BLaER1 treated with 17β-estradiol and CSF1 and Interleukin-3, amounts not matched to agents 10 nM and 100 nM (cell line): ENCODE results near the gene DEPDC5.

Experiments used
- H3K27ac ChIP-seq, 11 experiments: shearing (Covaris generic); formaldehyde crosslinking; 2 replicates each; pipeline ENCODE4 v1.8.1; 2022
- H3K27me3 ChIP-seq, 11 experiments: shearing (Covaris generic); formaldehyde crosslinking; 2 replicates each; pipeline ENCODE4 v1.8.1; 2022
- H3K36me3 ChIP-seq, 11 experiments: shearing (Covaris generic); formaldehyde crosslinking; 2 replicates each; pipeline ENCODE4 v1.8.1; 2022
- H3K4me1 ChIP-seq, 10 experiments: shearing (Covaris generic); formaldehyde crosslinking; 2 replicates each; pipeline ENCODE4 v1.8.1; 2022
- H3K4me2 ChIP-seq, 11 experiments: shearing (Covaris generic); formaldehyde crosslinking; 2 replicates each; pipeline ENCODE4 v1.8.1; 2022
- H3K4me3 ChIP-seq, 10 experiments: shearing (Covaris generic); formaldehyde crosslinking; 2 replicates each; pipeline ENCODE4 v1.8.1; 2022
- H3K9ac ChIP-seq, 11 experiments: shearing (Covaris generic); formaldehyde crosslinking; 2 replicates each; pipeline ENCODE4 v1.8.1; 2022
- H3K9me3 ChIP-seq, 11 experiments: shearing (Covaris generic); formaldehyde crosslinking; replicated peaks in 1 of 11; 2 replicates each; pipeline ENCODE4 v1.8.1; 2022
- H4K20me1 ChIP-seq, 11 experiments: shearing (Covaris generic); formaldehyde crosslinking; 2 replicates each; pipeline ENCODE4 v1.8.1; 2022
- Cebpa-rat ChIP-seq, 11 experiments: shearing (Covaris generic); IDR thresholded peaks; 2 replicates each; pipeline ENCODE4 v1.8.1; 2022

Gene DEPDC5

GRCh38 chr22:31876156-31876920 is 122.5 kb downstream of the DEPDC5 start:
- peaks cover 61 to 97% (median 79%) of the 10 kb centered on the region in 11 experiments for H3K36me3 ChIP-seq
- peaks cover 13 to 24% (median 19%) of the 10 kb centered on the region in 10 experiments for H3K4me1 ChIP-seq
- H3K27me3 ChIP-seq: no peaks in the 10 kb centered on the region
- H3K9me3 ChIP-seq: no peaks in the 10 kb centered on the region
- TF ChIP-seq Cebpa-rat (IDR thresholded peaks at IDR 0.05): no peak
- H4K20me1 ChIP-seq: peaks cover 0 to 4% (median 0%) of the 10 kb centered on the region in 11 experiments; a peak in 3 of 22 replicates
- H3K4me2 ChIP-seq: peak overlapping the region; percentile 27 to 87 (median 67); a peak in 20 of 22 replicates
- H3K9ac ChIP-seq: peak overlapping the region in 6 of 11 experiments; percentile 1 to 52 (median 22); a peak in 6 of 22 replicates
- no peak overlapping the region for H3K4me3 ChIP-seq
- peak overlapping the region in 5 of 11 experiments; percentile 29 to 57 (median 37); a peak in 7 of 22 replicates for H3K27ac ChIP-seq

GRCh38 chr22:31879585-31879984 is 125.8 kb downstream of the DEPDC5 start:
- no peak overlapping the region for H3K27ac ChIP-seq
- no peaks in the 10 kb centered on the region; a peak in 1 of 22 replicates for H4K20me1 ChIP-seq
- peaks cover 9 to 41% (median 31%) of the 10 kb centered on the region in 10 experiments for H3K4me1 ChIP-seq
- H3K27me3 ChIP-seq: no peaks in the 10 kb centered on the region
- no peaks in the 10 kb centered on the region for H3K9me3 ChIP-seq
- peaks cover 36 to 96% (median 67%) of the 10 kb centered on the region in 11 experiments for H3K36me3 ChIP-seq
- no peak for TF ChIP-seq Cebpa-rat (IDR thresholded peaks at IDR 0.05)
- no peak overlapping the region for H3K9ac ChIP-seq
- no peak overlapping the region for H3K4me2 ChIP-seq
- no peak overlapping the region for H3K4me3 ChIP-seq

DNA sequence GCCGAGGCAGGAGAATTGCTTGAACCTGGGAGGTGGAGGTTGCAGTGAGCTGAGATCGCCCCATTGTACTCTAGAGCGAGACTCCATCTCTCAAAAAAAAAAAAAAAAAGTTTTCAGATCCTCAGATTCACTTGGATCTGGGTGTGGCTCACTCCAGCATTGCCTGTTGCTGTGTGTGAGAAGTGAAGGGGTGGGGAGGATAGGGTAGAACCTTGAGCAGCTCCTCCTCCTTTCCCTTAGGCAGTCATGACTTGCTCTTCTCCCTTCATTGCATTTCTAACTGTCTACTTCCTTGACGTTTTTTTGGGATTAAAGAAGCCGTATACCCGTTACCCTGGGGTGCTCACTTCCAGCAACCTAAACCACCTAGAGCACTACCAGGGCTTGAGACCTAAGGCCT is 127.4 kb downstream of the DEPDC5 start:
- H4K20me1 ChIP-seq: no peaks in the 10 kb centered on the region; a peak in 1 of 22 replicates
- H3K36me3 ChIP-seq: peaks cover 33 to 99% (median 69%) of the 10 kb centered on the region in 11 experiments
- H3K4me1 ChIP-seq: peaks cover 2 to 32% (median 21%) of the 10 kb centered on the region in 10 experiments
- no peak overlapping the region for H3K4me2 ChIP-seq
- H3K4me3 ChIP-seq: no peak overlapping the region
- no peaks in the 10 kb centered on the region for H3K9me3 ChIP-seq
- TF ChIP-seq Cebpa-rat (IDR thresholded peaks at IDR 0.05): no peak
- H3K9ac ChIP-seq: no peak overlapping the region
- no peaks in the 10 kb centered on the region for H3K27me3 ChIP-seq
- no peak overlapping the region for H3K27ac ChIP-seq

DNA sequence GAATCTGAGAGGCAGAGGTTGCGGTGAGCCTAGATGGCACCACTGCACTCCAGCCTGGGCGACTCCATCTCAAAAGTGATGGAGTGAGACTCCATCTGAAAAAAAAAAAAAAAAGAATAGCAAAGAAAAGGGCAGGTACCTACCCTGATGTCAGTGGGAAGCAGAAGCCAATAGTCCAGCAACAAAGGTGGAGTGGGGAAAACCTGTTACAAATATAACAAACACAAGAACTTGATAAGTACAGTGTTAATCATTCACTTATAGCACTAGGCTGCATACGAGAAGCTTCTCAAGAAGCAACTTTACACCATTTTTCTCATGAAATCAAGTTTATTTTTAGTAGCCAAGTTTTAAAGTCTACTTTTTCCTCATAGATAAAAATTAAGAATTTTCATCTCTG is 128.0 kb downstream of the DEPDC5 start:
- Histone ChIP-seq H3K36me3 (peaks cover 39 to 99% (median 70%) of the 10 kb centered on the region in 11 experiments), H4K20me1 (no peaks in the 10 kb centered on the region; a peak in 1 of 22 replicates), H3K9ac (no peak overlapping the region), H3K4me3 (no peak overlapping the region), H3K4me2 (no peak overlapping the region), H3K27me3 (no peaks in the 10 kb centered on the region), H3K9me3 (no peaks in the 10 kb centered on the region), H3K4me1 (peaks cover 0 to 26% (median 14%) of the 10 kb centered on the region in 10 experiments; a peak in 17 of 20 replicates), H3K27ac (no peak overlapping the region)
- TF ChIP-seq Cebpa-rat (IDR thresholded peaks at IDR 0.05): no peak

- Histone ChIP-seq H4K20me1 (no peaks in the 10 kb centered on the region; a peak in 1 of 22 replicates), H3K27ac (no peak overlapping the region; a peak in 1 of 22 replicates)
- no peak for TF ChIP-seq Cebpa-rat (IDR thresholded peaks at IDR 0.05)
Observed at GRCh38 chr22:31882971-31883370, 129.2 kb downstream of the DEPDC5 start.

GRCh38 chr22:31883989-31884388 is 130.2 kb downstream of the DEPDC5 start:
- H3K4me2 ChIP-seq: no peak overlapping the region
- peaks cover 38 to 99% (median 71%) of the 10 kb centered on the region in 11 experiments for H3K36me3 ChIP-seq
- H4K20me1 ChIP-seq: no peaks in the 10 kb centered on the region; a peak in 1 of 22 replicates
- H3K27me3 ChIP-seq: no peaks in the 10 kb centered on the region
- no peak overlapping the region for H3K4me3 ChIP-seq
- H3K4me1 ChIP-seq: peaks cover 0 to 23% (median 11%) of the 10 kb centered on the region in 10 experiments; a peak in 15 of 20 replicates
- H3K9me3 ChIP-seq: no peaks in the 10 kb centered on the region
- H3K9ac ChIP-seq: no peak overlapping the region
- no peak for TF ChIP-seq Cebpa-rat (IDR thresholded peaks at IDR 0.05)
- H3K27ac ChIP-seq: no peak overlapping the region

More at GRCh38 chr22:31882971-31883370, 129.2 kb downstream of the DEPDC5 start:
- peak overlapping the region in 9 of 11 experiments; percentile 6 to 48 (median 37); a peak in 14 of 22 replicates for H3K4me2 ChIP-seq
- H3K9ac ChIP-seq: no peak overlapping the region
- no peaks in the 10 kb centered on the region for H3K27me3 ChIP-seq
- no peak overlapping the region for H3K4me3 ChIP-seq
- peaks cover 37 to 99% (median 72%) of the 10 kb centered on the region in 11 experiments for H3K36me3 ChIP-seq
- H3K9me3 ChIP-seq: no peaks in the 10 kb centered on the region
- H3K4me1 ChIP-seq: peaks cover 0 to 23% (median 11%) of the 10 kb centered on the region in 10 experiments; a peak in 15 of 20 replicates

GRCh38 chr22:31891366-31892079 is 137.7 kb downstream of the DEPDC5 start:
- Histone ChIP-seq H3K9ac (no peak overlapping the region), H4K20me1 (no peaks in the 10 kb centered on the region), H3K27ac (peak overlapping the region in 5 of 11 experiments; percentile 9 to 42 (median 17); a peak in 6 of 22 replicates), H3K4me2 (peak overlapping the region in 5 of 11 experiments; percentile 4 to 45 (median 39); a peak in 9 of 22 replicates), H3K9me3 (no peaks in the 10 kb centered on the region), H3K36me3 (peaks cover 50 to 86% (median 73%) of the 10 kb centered on the region in 11 experiments), H3K4me3 (no peak overlapping the region), H3K4me1 (peaks cover 0 to 14% (median 10%) of the 10 kb centered on the region in 10 experiments; a peak in 11 of 20 replicates), H3K27me3 (no peaks in the 10 kb centered on the region)
- TF ChIP-seq Cebpa-rat (IDR thresholded peaks at IDR 0.05): no peak

DNA sequence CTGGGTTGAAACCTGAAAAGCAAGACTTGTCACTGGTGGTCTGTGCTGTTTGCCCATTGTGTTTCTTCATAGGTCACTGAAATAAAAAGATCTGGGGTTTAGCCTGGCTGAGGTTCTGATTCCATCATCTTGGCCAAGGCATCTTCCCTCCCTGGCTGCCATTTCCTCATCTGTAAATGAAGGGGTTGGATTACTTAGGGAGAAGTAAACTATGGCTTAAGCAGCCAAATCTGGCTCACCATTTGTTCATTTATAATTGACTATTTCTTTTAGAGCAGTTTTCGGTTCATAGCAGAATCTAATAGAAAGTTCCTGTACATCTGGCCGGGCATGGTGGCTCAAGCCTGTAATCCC is 138.2 kb downstream of the DEPDC5 start:
- Histone ChIP-seq H3K4me1 (peaks cover 0 to 14% (median 10%) of the 10 kb centered on the region in 10 experiments; a peak in 11 of 20 replicates), H3K4me3 (no peak overlapping the region), H4K20me1 (no peaks in the 10 kb centered on the region), H3K27me3 (no peaks in the 10 kb centered on the region), H3K27ac (0 out of 22 replicates have a peak overlapping the region, but pooled peaks of 2 of the 11 experiments have one; percentile 9 to 11), H3K36me3 (peaks cover 56 to 86% (median 78%) of the 10 kb centered on the region in 11 experiments), H3K4me2 (peak overlapping the region in 2 of 11 experiments; percentile 39 to 40; a peak in 1 of 22 replicates), H3K9ac (no peak overlapping the region), H3K9me3 (no peaks in the 10 kb centered on the region)
- no peak for TF ChIP-seq Cebpa-rat (IDR thresholded peaks at IDR 0.05)

DNA sequence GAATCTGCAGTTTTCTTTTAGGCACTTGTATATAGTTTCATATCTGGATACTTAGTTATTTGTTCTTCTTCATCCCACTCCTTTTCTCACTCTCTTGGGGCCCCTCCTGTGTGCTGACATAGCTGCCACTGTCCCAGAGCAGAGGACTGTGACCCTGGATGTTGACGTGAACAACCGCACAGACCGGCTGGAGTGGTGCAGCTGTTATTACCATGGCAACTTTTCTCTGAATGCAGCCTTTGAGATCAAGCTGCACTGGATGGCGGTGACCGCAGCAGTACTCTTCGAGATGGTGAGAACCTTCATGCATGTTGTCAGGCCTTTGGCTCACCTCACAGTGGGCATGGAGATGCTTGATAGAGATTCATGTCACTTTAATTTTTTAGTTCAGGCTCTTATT is 139.6 kb downstream of the DEPDC5 start:
- no peak for TF ChIP-seq Cebpa-rat (IDR thresholded peaks at IDR 0.05)

More for the DNA sequence above, 139.6 kb downstream of the DEPDC5 start:
- Histone ChIP-seq H4K20me1 (peaks cover 0 to 4% (median 0%) of the 10 kb centered on the region in 11 experiments; a peak in 1 of 22 replicates), H3K27me3 (no peaks in the 10 kb centered on the region), H3K36me3 (peaks cover 70 to 90% (median 83%) of the 10 kb centered on the region in 11 experiments), H3K4me3 (no peak overlapping the region), H3K4me1 (peaks cover 0 to 14% (median 10%) of the 10 kb centered on the region in 10 experiments; a peak in 11 of 20 replicates), H3K4me2 (no peak overlapping the region), H3K9me3 (no peaks in the 10 kb centered on the region), H3K9ac (no peak overlapping the region), H3K27ac (no peak overlapping the region)
